Neural cell (in vitro differentiated cells): ENCODE results near the gene MMS19. TPM values are rescaled to one million over a fixed set of nuclear protein-coding genes. Genes with fewer than 3 reads are reported as not detected.

ENCODE experiments used
- H2AFZ ChIP-seq: fragments of 200-600, 300-800 bp; sonication (generic), shearing (Covaris generic); 2 replicates; pipeline ENCODE4 v1.6.0; 2014; ENCODE audit warnings: low read depth, mild to moderate bottlenecking, antibody characterized with exemption, low read length, moderate library complexity
- H3F3A ChIP-seq: fragments of 200-600 bp; shearing (Covaris generic); 2 replicates; pipeline ENCODE4 v1.6.1; 2016; ENCODE audit warnings: mild to moderate bottlenecking, moderate library complexity, mixed read lengths, antibody characterized with exemption, low read length; ENCODE audit not compliant: insufficient read depth, poor library complexity, severe bottlenecking
- H3K27ac ChIP-seq: fragments of 200-600, 300-800 bp; sonication (generic), shearing (Covaris generic); 2 replicates; pipeline ENCODE4 v1.5.1; 2014; ENCODE audit warnings: mild to moderate bottlenecking, low read length, moderate library complexity
- H3K27me3 ChIP-seq: fragments of 300-800, 200-600 bp; sonication (generic), shearing (Covaris generic); 2 replicates; pipeline ENCODE4 v1.6.0; 2014; ENCODE audit warnings: mild to moderate bottlenecking, low read depth, low read length, moderate library complexity; ENCODE audit not compliant: insufficient read depth
- H3K36me3 ChIP-seq: fragments of 300-800, 200-600 bp; sonication (generic), shearing (Covaris generic); 2 replicates; pipeline ENCODE4 v1.5.1; 2014; ENCODE audit warnings: mild to moderate bottlenecking, antibody characterized with exemption, low read length, moderate library complexity; ENCODE audit not compliant: insufficient read depth
- H3K4me2 ChIP-seq: fragments of 300-800, 200-600 bp; sonication (generic), shearing (Covaris generic); 2 replicates; pipeline ENCODE4 v1.6.0; 2014; ENCODE audit warnings: mild to moderate bottlenecking, low read length
- H3K4me3 ChIP-seq: fragments of 300-800, 200-600 bp; sonication (generic), shearing (Covaris generic); 2 replicates; pipeline ENCODE4 v1.5.1; 2014; ENCODE audit warnings: mild to moderate bottlenecking, low read length, moderate library complexity
- H3K79me2 ChIP-seq: fragments of 200-600 bp; shearing (Covaris generic); replicated peaks from 2 replicates; pipeline ENCODE4 v1.6.0; 2014; ENCODE audit warnings: mild to moderate bottlenecking, low read length, moderate library complexity; ENCODE audit not compliant: insufficient read depth
- H3K9ac ChIP-seq: fragments of 300-800, 200-600 bp; sonication (generic), shearing (Covaris generic); 2 replicates; pipeline ENCODE4 v1.6.1; 2016; ENCODE audit warnings: mild to moderate bottlenecking, low read length, mixed read lengths
- H3K9me2 ChIP-seq: fragments of 200-600 bp; shearing (Covaris generic); 2 replicates; pipeline ENCODE4 v1.6.1; 2016; ENCODE audit warnings: mild to moderate bottlenecking, low read length, mixed read lengths; ENCODE audit not compliant: insufficient read depth
- H3K9me3 ChIP-seq: fragments of 200-600, 300-800 bp; sonication (generic), shearing (Covaris generic); 2 replicates; pipeline ENCODE4 v1.6.1; 2016; ENCODE audit warnings: mild to moderate bottlenecking, mixed run types, low read length, moderate library complexity, mixed read lengths
- H4K20me1 ChIP-seq: fragments of 200-600 bp; shearing (Covaris generic); 2 replicates; pipeline ENCODE4 v1.6.1; 2016; ENCODE audit warnings: mild to moderate bottlenecking, mixed run types; ENCODE audit not compliant: insufficient read depth
- CTCF ChIP-seq: fragments of 450-650 bp; IDR thresholded peaks from 2 replicates; pipeline ENCODE4 v1.5.1; 2014; ENCODE audit warnings: antibody characterized with exemption, mild to moderate bottlenecking, moderate library complexity; ENCODE audit not compliant: poor library complexity, severe bottlenecking
- EP300 ChIP-seq: fragments of 450-650 bp; conservative IDR thresholded peaks from 2 replicates; pipeline ENCODE4 v1.6.1; 2014; ENCODE audit warnings: antibody characterized with exemption, mild to moderate bottlenecking, moderate library complexity; ENCODE audit not compliant: poor library complexity, severe bottlenecking
- EZH2 ChIP-seq: fragments of 200-600, 300-800 bp; shearing (Covaris generic), sonication (generic); IDR thresholded peaks from 2 replicates; pipeline ENCODE4 v1.6.1; 2014; ENCODE audit warnings: antibody characterized with exemption, low read length, borderline replicate concordance, mild to moderate bottlenecking; ENCODE audit not compliant: insufficient read depth, poor library complexity, severe bottlenecking
- MXI1 ChIP-seq: fragments of 450-650 bp; conservative IDR thresholded peaks from 2 replicates; pipeline ENCODE4 v1.6.1; 2014; ENCODE audit warnings: antibody characterized with exemption, mild to moderate bottlenecking; ENCODE audit not compliant: poor library complexity, severe bottlenecking
- POLR2AphosphoS5 ChIP-seq: IDR thresholded peaks from 2 replicates; pipeline ENCODE4 v1.6.1; 2012
- RAD21 ChIP-seq: fragments of 450-650 bp; conservative IDR thresholded peaks from 2 replicates; pipeline ENCODE4 v1.6.1; 2014; ENCODE audit warnings: antibody characterized with exemption, mild to moderate bottlenecking, moderate library complexity
- REST ChIP-seq: IDR thresholded peaks from 2 replicates; pipeline ENCODE4 v1.6.1; 2012; ENCODE audit warnings: borderline replicate concordance
- SMC3 ChIP-seq: fragments of 450-650 bp; conservative IDR thresholded peaks from 2 replicates; pipeline ENCODE4 v1.6.1; 2014; ENCODE audit warnings: antibody characterized with exemption, mild to moderate bottlenecking, moderate library complexity; ENCODE audit not compliant: poor library complexity
- TAF1 ChIP-seq: IDR thresholded peaks from 2 replicates; pipeline ENCODE4 v1.6.1; 2012; ENCODE audit warnings: low read depth
- polyA plus RNA-seq: library from polyadenylated mRNA; depleted of rRNA; stranded (reverse); fragments of >200 nt; gene quantifications from 2 replicates; pipeline ENCODE4 v1.2.3, GENCODE V29; 2014

The MMS19 gene
- polyA plus RNA-seq, 1 donor from 2014 or later: 54.1 TPM

DNA sequence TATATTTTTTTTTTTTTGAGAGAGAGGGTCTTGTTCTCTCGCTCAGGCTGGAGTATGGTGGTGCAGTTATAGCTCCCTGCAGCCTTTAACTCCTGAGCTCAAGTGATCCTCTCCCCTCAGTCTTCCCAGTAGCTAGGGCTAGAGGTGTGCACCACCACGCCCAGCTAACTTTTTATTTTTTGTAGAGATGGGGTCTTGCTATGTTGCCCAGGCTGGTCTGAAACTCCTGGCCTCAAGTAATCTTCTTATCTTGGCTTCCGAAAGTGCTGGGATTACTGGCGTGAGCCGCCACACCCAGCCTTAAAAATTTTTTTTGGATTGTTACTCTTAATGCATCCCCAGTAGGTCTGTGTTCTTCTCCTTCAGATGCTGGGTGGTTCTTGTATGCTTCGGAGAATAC lies 4.7 kb upstream of the MMS19 start:
- peaks cover 5% of the 10 kb centered on the region for H3F3A ChIP-seq
- no peak overlapping the region for H3K4me2 ChIP-seq
- no peak overlapping the region for H3K4me3 ChIP-seq
- TF ChIP-seq EZH2 (no peak), SMC3 (no peak), REST (no peak), POLR2AphosphoS5 (no peak), EP300 (no peak), CTCF (no peak), MXI1 (no peak), TAF1 (no peak), RAD21 (no peak)
- no peaks in the 10 kb centered on the region for H4K20me1 ChIP-seq
- H3K9me2 ChIP-seq: no peaks in the 10 kb centered on the region
- no peaks in the 10 kb centered on the region for H3K9me3 ChIP-seq
- H3K36me3 ChIP-seq: no peaks in the 10 kb centered on the region
- peaks cover 36% of the 10 kb centered on the region for H3K27me3 ChIP-seq
- H3K27ac ChIP-seq: no peak overlapping the region
- no peak overlapping the region for H2AFZ ChIP-seq
- H3K79me2 ChIP-seq: peaks cover 2% of the 10 kb centered on the region
- H3K9ac ChIP-seq: no peak overlapping the region

GRCh38 chr10:97500297-97500575 lies 2.0 kb upstream of the MMS19 start:
- Histone ChIP-seq H4K20me1 (no peaks in the 10 kb centered on the region), H3K79me2 (peaks cover 22% of the 10 kb centered on the region), H3K27me3 (peaks cover 36% of the 10 kb centered on the region), H3K9ac (no peak overlapping the region), H3K27ac (no peak overlapping the region), H3K4me2 (no peak overlapping the region), H3K9me2 (no peaks in the 10 kb centered on the region), H3F3A (peaks cover 5% of the 10 kb centered on the region), H2AFZ (no peak overlapping the region), H3K9me3 (no peaks in the 10 kb centered on the region), H3K4me3 (no peak overlapping the region), H3K36me3 (no peaks in the 10 kb centered on the region)
- no peak for TF ChIP-seq POLR2AphosphoS5
- TF ChIP-seq EP300: no peak
- TF ChIP-seq EZH2: no peak
- no peak for TF ChIP-seq SMC3
- TF ChIP-seq CTCF: no peak
- no peak for TF ChIP-seq TAF1
- TF ChIP-seq RAD21: no peak
- TF ChIP-seq REST: no peak
- TF ChIP-seq MXI1: no peak
